T-helper 1 cell treated with Interleukin-12 subunit alpha and Interleukin-12 subunit beta and Interleukin-4 antibody, amounts not matched to agents 30 ng/mL and 1 ng/mL, for 36 hours (primary cell): ENCODE data around the gene TMC4. TPM values are rescaled to one million over a fixed set of nuclear protein-coding genes. Genes with fewer than 3 reads are reported as not detected.
"Not testable (repeated sequence)": the region's sequence is repeated elsewhere in the genome, so short reads cannot be mapped to it uniquely, and the experiment has no call there.

Source experiments
- intact Hi-C: fragments of 100-400 bp; cut with micrococcal nuclease; formaldehyde crosslinking; loops from one replicate; pipeline ENCODE4 v1.15.1; 2024
- total RNA-seq: library from RNA; stranded (reverse); gene quantifications from 2 replicates; pipeline ENCODE4 v1.2.3, GENCODE V29; 2022

TMC4 gene
- total RNA-seq, 1 donor from 2014 or later = 4.6 TPM

- intact Hi-C loops = no loop called here
These were observed 10.5 kb upstream of the TMC4 start for GRCh38 chr19:54183431-54183830.

DNA sequence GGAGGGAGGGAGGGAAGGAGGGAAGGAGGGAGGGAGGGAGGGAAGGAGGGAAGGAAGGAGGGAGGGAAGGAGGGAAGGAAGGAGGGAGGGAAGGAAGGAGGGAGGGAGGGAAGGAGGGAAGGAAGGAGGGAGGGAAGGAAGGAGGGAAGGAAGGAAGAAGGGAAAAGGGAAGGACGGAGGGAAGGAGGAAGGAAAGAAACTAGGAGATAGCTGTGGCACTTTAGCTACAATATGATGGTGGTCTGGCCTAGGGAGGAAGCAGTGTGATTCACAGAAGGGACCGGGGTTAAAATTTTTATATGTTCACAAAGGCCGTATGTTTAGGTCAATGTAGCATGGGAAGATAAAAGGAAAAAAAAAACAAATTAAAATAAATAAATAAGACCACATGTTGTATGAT lies 8.9 kb upstream of the TMC4 start:
- intact Hi-C loops = not testable (repeated sequence)

GRCh38 chr19:54180691-54181091 lies 7.7 kb upstream of the TMC4 start:
- intact Hi-C loops = no loop called here

DNA sequence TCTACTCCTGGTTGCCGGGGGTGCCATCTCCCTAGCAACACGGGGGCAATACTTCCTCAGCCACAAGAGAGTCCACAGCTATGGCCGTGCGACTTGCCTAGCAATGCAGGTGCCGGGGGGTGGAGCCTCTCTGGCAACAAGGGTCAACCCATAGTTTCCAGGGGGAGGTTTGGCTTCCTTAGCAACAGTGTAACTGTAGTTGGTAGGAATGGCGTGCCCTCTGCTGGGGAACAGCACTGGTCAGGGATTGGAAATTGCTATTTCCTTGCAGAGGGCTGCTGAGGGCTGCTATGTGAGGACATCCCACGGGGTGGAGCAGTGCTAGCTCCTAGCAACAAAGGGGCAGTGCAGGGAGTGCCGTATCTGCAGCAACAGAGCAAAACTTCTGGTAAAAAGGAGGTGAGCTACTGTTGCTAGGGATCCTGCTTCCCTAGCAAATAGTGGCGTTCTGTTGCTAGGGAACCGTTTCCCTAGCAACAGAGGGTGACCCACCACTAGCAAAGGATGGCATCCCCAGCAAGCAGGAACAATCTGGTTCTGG lies 7.0 kb upstream of the TMC4 start:
- intact Hi-C loops = no loop called here

DNA sequence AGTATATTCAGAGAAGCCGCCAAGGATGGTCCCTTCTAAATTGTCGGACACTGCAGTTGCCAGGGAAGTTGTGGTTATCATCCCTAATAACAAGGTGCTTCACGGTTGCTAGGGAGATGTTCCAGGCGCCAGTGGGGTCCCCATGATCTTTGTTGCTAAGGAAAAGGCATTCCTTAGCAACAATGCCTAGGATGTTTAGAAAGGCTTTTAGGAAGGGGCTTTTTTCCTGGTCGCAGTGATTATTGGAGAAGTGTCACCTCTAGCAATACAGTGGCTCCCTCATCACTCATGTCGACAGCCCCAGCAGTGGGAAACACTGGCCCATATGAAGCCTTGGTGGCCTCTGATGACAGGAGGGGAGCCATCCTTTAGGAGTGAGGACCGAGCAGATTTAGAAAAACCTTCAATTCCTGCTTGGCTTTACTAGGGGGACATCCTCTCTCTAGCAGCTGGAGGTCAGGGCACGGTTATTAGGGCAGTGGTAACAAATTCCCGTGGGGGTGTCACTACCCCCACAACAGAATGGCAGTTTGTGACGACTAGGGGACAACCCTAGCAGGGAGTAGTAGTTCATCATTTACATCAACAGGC lies 6.4 kb upstream of the TMC4 start:
- intact Hi-C loops = no loop called here

DNA sequence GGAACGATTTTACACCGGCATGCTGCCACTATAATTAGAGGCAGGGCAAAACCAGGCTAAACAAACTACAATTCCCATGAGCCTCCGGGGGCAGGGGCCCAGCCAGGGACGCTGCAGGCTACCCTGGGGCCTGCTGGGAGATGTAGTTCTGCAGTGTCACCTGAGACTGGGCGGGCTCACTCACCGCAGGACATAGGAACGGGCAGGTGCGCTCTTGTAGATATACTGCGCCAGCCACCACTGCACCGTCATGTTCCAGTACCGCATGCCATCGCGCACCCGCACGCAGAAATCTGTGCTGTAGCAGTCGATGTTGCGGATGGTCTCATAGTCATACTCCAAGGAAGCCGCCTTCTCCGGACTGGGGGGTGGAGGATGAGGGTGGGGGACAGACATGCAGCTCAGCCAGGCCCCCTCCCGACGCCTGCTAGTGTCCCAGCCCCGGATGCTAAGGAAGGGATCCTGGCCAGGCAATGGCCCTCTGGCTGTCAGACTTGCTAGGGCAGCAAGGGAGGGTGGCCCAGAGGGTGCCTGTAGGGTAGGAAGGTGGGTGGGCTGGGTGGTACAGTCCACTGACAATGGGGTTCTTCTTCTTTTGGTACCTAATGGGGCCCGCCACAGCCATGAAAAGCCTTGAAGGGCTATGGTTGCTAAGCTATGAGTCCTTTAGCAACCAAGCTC lies 5.8 kb upstream of the TMC4 start:
- intact Hi-C loops = loop anchor here (1.0 kb wide), 1 partner anchor 11 kb away; the partner anchor contains the start of gene MBOAT7

- intact Hi-C loops = no loop called here
These were observed 1.2 kb upstream of the TMC4 start for GRCh38 chr19:54173951-54174834.

- intact Hi-C loops = no loop called here
These were observed 369 bp upstream of the TMC4 start for GRCh38 chr19:54173359-54173699.

DNA sequence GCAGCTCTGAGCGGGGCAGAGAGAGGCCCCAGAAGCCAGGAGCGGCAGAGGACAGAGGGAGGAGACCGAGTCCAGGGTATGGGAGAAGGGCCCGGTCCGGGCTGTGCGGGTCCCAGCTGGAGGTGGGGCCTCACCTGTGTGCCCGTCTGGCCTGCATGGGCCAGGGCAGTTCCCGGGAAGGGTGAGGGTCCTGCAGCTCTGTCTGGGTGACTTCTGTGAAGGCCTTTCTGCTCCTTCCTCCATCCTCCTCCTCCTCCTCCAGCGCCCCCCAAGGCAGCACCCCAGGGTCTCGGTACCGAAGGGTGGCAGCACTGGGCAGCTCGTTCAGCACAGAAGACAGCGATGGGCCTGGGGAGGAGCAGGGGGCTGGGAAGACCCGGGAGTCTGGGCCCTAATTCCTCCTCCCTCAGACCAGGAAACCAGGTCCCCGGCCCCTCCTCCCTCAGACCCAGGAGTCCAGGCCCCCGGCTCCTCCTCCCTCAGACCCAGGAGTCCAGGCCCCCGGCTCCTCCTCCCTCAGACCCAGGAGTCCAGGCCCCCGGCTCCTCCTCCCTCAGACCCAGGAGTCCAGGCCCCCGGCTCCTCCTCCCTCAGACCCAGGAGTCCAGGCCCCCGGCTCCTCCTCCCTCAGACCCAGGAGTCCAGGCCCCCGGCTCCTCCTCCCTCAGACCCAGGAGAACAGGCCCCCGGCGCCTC lies 1.1 kb downstream of the TMC4 start:
- intact Hi-C loops = not testable (repeated sequence)

- intact Hi-C loops = no loop called here
These were observed 3.7 kb downstream of the TMC4 start for GRCh38 chr19:54169149-54169740.

GRCh38 chr19:54168174-54168917 lies 4.6 kb downstream of the TMC4 start:
- intact Hi-C loops = loop anchor here (1.0 kb wide), 3 partner anchors 23 to 98 kb away; partner anchors contain the start of gene TSEN34

DNA sequence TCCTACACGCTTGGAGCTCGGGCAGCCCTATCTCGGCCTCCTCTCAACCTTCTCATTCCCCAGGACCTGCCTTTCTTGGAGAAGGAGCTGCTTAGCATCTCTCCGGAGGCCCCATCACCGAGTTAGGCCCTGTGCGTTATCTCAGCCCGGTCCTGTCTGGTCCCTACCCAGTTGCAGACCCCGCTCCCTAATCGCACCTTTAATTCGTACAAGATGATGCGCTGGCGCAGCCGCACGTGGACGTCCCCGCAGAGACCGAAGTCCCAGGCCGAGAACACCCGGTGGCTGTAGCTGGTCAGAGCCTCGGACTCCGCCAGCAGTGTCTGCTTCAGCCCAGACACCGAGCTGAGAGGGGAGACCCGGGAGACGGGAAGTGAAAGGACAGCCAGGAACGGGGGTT lies 7.7 kb downstream of the TMC4 start:
- intact Hi-C loops = no loop called here

- intact Hi-C loops = no loop called here
These were observed 8.4 kb downstream of the TMC4 start for GRCh38 chr19:54164369-54165068.

DNA sequence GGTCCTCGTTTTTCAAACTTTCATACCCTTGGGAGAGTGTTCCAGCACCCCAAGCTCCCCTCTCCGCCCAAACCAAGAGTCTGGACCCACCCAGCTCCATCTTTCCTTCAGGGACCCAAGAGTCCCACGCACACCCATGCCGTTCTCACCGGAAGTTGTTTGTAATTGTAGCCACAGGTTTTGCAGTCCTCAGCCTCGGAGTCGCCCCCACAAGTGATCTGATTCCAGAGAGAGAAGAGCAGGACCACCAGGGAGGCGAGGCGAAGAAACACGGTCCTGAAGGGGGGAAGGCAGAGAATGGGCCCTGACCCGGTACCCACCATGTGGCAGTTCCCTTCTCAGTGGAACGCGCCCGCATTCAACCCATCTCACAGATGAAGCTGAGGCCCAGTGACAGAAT lies 10.1 kb downstream of the TMC4 start:
- intact Hi-C loops = loop anchor here (1.0 to 2.0 kb wide), 2 partner anchors 286 to 918 kb away; partner anchors contain the start of gene LENG8

DNA sequence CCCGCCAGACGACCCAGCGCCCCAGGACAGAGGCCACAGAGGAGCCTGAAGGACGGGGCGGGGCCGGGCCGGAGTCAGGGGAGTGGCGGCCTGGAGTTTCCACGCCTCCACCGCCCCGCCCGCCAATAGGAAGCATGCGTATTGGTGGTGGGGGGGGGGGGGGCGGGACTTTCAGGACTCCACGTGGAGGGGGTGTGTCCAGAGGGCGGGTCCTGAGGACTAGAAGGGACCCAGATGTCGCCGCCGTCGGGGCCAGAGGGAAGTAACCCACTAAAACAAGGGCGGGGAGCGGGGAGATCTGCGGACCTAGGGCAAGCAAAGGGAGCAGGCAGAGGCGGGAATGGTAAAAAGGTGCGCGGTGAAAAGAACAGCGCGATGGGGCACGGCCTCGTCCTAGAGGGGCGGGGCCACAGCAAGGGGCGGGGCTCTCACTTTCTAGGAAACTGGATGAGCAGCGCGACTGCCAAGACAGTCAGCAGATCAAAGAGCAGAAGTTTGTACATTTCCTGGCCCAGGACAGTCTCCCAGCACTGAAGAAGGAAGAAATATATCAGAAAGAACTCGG lies 10.6 kb downstream of the TMC4 start:
- intact Hi-C loops = loop anchor here (1.0 to 2.0 kb wide), 2 partner anchors 287 to 918 kb away; partner anchors contain the start of gene LENG8

DNA sequence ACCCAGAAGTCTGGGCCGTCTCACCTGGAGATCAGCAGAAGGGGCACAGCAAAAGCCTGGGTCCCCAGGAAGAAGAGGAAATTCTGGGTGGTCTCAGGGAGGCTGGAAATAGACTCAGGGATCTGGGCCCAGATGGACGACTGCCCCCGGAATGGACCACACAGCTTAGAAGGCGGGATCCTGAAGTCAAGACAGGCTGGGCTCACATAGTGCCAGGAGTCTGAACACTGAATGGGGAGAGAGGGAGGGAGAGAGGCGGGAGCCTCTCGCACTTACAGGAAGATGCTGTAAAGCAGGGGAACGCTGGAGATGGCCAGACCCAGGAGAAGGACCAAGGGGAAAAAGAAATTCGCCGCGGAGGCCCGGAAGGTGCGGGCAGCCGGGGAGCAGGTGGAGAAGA lies 12.1 kb downstream of the TMC4 start:
- intact Hi-C loops = no loop called here

DNA sequence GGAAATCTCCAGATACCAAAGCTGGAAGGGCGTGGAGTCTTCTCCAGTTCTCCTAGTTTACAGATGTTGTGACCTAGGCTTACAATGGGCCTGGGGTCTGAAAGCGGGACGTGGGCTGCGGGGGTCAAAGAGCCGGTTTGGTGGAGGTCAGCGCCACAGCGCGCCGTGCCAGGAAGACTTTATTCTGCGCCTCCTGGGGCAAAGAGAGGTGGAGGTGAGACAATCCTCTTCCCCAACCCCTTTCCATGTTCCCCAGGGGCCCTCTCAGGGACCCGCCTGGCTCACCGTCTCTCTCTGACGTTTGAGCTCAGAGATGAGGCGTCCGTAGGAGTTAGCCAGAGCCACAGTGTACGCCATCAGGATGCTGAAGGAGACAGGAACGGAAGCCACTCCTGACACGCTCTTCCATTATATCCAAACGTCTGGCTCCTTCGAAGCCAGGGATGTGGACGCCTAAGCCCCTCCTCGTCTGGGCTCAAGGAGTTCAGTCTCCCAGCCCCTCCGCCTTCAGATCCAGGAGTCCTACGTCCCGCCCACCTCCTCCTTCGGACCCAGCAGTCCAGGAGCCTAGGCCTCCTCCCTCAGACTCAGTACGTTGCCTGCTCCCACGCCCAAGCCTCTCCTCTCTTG lies 12.7 kb downstream of the TMC4 start:
- intact Hi-C loops = no loop called here

DNA sequence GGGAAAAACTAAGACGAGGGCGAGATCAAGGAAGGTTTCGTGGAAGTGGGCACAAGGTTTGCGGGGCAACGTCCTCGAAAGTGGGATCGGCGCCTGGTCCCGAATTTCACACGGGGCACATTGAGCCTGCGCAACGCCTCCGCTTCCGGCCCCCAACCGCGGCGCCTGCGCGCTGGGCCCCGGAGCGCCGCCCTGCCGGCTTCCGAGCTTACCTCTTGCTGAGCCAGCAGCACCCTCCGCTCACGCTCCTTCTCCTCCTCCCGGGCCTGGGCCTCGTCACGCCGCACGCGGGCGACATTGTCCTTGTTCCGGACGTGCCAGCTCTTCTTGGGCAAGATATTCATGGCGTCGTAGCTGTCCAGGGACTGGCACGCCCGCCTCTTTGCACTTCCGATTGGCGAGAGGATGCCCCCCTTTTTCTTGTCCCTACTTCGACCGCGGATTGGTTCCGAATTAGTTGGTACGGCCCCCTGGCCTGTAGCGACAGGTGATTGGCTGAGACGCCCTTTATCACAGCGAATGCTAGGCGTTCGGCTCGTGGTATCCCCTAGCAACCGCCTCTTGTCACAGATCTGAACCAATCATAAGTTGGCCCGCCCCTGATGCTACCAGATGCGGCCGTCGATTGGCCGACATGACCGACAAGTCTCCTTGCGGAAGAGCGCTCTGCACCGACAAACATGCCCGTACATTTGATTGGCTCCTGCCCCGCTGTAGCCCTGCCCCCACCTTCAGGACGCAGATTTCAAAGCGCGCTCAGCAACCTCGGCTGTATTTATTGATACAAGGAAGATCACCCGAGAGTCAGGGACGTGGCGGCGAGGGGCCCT lies 13.4 kb downstream of the TMC4 start, which contains the start of gene LENG1:
LENG1 (minus strand) TSS at position 370 of the 830 bp plus-strand sequence; CDS start at position 344, 26 bp downstream.
- intact Hi-C loops = loop anchor here (1.0 to 2.0 kb wide), 12 partner anchors 22 to 1981 kb away; partner anchors contain the start of genes CNOT3, KMT5C, LENG8 and NDUFA3
